HepG2 (cell line): Measurements from ENCODE around the gene UCK2. TPM values are rescaled to one million over a fixed set of nuclear protein-coding genes. Genes with fewer than 3 reads are reported as not detected.

Experiments
- ARNT ChIP-seq: fragments of 450-650 bp; IDR thresholded peaks from 2 replicates; pipeline ENCODE4 v1.6.1; 2017
- CSRNP2 ChIP-seq: sonication (generic); formaldehyde crosslinking; conservative IDR thresholded peaks from 2 replicates; pipeline ENCODE4 v1.8.0; 2022; ENCODE audit warnings: low read depth, missing genetic modification reagents
- HDAC2 ChIP-seq: sonication (generic); formaldehyde crosslinking; IDR thresholded peaks from 2 replicates; pipeline ENCODE4 v1.4.0; 2020; ENCODE audit warnings: missing genetic modification reagents
- HHEX ChIP-seq: IDR thresholded peaks from 2 replicates; pipeline ENCODE4 v1.6.1; 2016; ENCODE audit warnings: control low read depth
- PHF5A ChIP-seq: IDR thresholded peaks from one replicate; pipeline ENCODE4 v1.6.1; 2018; ENCODE audit warnings: low read depth, missing genetic modification reagents; ENCODE audit not compliant: unreplicated experiment
- RFXAP ChIP-seq: sonication (generic); formaldehyde crosslinking; IDR thresholded peaks from 2 replicates; pipeline ENCODE4 v1.4.0; 2020; ENCODE audit warnings: missing genetic modification reagents, borderline replicate concordance
- XRCC5 ChIP-seq: fragments of 200-400 bp; formaldehyde crosslinking; optimal IDR thresholded peaks from 2 replicates; pipeline ENCODE3; 2017; ENCODE audit warnings: mild to moderate bottlenecking, low read length
- ZBTB7B ChIP-seq: sonication (generic); formaldehyde crosslinking; IDR thresholded peaks from 2 replicates; pipeline ENCODE4 v1.4.0; 2020; ENCODE audit warnings: missing genetic modification reagents
- ZNF10 ChIP-seq: sonication (generic); formaldehyde crosslinking; IDR thresholded peaks from 2 replicates; pipeline ENCODE4 v1.4.0; 2020; ENCODE audit warnings: mild to moderate bottlenecking, low read depth, missing genetic modification reagents, borderline replicate concordance
- ZNF264 ChIP-seq: sonication (generic); formaldehyde crosslinking; IDR thresholded peaks from 2 replicates; pipeline ENCODE4 v1.4.0; 2020; ENCODE audit warnings: missing genetic modification reagents
- ZNF280B ChIP-seq: sonication (generic); formaldehyde crosslinking; IDR thresholded peaks from 2 replicates; pipeline ENCODE4 v1.5.0; 2020; ENCODE audit warnings: missing genetic modification reagents, mild to moderate bottlenecking, borderline replicate concordance
- ZNF550 ChIP-seq: sonication (generic); formaldehyde crosslinking; IDR thresholded peaks from 2 replicates; pipeline ENCODE4 v1.4.0; 2020; ENCODE audit warnings: mild to moderate bottlenecking, missing genetic modification reagents, borderline replicate concordance
- ZNF572 ChIP-seq: sonication (generic); formaldehyde crosslinking; IDR thresholded peaks from 2 replicates; pipeline ENCODE4 v1.5.1; 2020; ENCODE audit warnings: mild to moderate bottlenecking, missing genetic modification reagents
- ZNF660 ChIP-seq: sonication (generic); formaldehyde crosslinking; IDR thresholded peaks from 2 replicates; pipeline ENCODE4 v1.5.1; 2020; ENCODE audit warnings: mild to moderate bottlenecking, low read depth, missing genetic modification reagents, borderline replicate concordance
- ZNF75D ChIP-seq: sonication (generic); formaldehyde crosslinking; IDR thresholded peaks from 2 replicates; pipeline ENCODE4 v1.8.1; 2023; ENCODE audit warnings: missing genetic modification reagents, mild to moderate bottlenecking, borderline replicate concordance
- ZNF839 ChIP-seq: sonication (generic); formaldehyde crosslinking; IDR thresholded peaks from 2 replicates; pipeline ENCODE4 v1.4.0; 2020; ENCODE audit warnings: missing genetic modification reagents, mild to moderate bottlenecking, borderline replicate concordance
- ZUFSP ChIP-seq: sonication (generic); formaldehyde crosslinking; IDR thresholded peaks from 2 replicates; pipeline ENCODE4 v1.9.0; 2021; ENCODE audit warnings: missing genetic modification reagents, mild to moderate bottlenecking, borderline replicate concordance
- polyA plus RNA-seq, 8 experiments: library from polyadenylated mRNA; depleted of rRNA in 3 of 8; stranded (reverse) in 7 of 8; unstranded in 1 of 8; fragments of >200 nt; fragmentation: Illumina TruSeq in 4 of 8; extraction: Trizol in 4 of 8; gene quantifications; 2 replicates each; pipeline versions ENCODE4 v1.2.1 to v1.2.3, GENCODE V29; 2011 to 2016; ENCODE audit warnings: low read depth in 4 of 8, missing spikeins in 1 of 8, mixed read lengths in 1 of 8; ENCODE audit not compliant: insufficient read depth in 1 of 8
- total RNA-seq, 5 experiments: library from RNA; depleted of rRNA; stranded (reverse); fragments of >200 nt; fragmentation: Illumina TruSeq; extraction: Trizol; gene quantifications; 2 replicates each; pipeline ENCODE4 v1.2.3, GENCODE V29; 2016; ENCODE audit warnings: low read depth in 1 of 5
- TF ChIP-seq, protein P1 (sequence below): sonication (generic); formaldehyde crosslinking; IDR thresholded peaks from 2 replicates; pipeline ENCODE4 v1.4.0; 2020; ENCODE audit warnings: missing genetic modification reagents
- TF ChIP-seq, protein P2 (sequence below): sonication (generic); formaldehyde crosslinking; IDR thresholded peaks from 2 replicates; pipeline ENCODE4 v1.4.0; 2020; ENCODE audit warnings: missing genetic modification reagents, borderline replicate concordance

The UCK2 gene
- total and polyA plus RNA-seq, 2 of the 13 experiments (the other 11 are each of a cell fraction or from before 2014, with no cell fraction given) = 64.3 to 78.0 TPM

DNA sequence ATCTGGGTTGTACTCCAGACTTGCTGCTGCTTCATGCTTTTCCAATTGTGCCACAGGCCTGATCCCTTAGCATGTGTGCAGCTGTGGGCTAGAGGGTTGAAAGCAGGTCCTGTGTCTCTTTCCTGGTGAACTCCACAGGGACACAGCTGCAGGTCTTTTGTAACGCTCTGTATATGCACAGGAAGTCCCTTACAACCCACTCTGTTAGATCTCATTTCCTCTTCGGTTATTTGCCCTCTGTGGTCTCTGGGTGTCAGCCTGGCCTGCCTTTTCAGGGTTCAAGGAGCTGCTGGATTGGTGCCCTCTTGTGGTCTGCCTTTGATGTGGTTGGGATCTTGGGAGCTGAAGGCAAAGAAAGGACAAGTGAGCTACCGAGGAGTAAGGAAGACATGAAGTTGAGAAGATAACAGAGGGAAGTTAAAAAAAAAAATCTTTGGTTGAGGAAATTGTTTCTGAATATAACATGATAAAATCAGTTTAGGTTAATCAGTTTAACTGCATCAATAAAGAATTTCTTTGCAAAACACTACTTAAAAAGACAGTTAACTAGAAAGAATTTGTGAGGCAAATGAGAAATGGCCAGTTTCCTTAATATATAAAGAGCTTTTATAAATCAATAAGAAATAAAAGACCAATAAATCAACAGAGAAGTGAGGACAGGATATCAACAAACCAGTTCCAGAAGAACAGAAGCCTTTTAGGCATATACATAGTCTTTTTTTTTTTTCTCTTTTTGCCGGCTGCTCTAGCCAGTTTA lies 44.1 kb downstream of the UCK2 start (continued):
- TF ChIP-seq RFXAP (CRISPR knock-in tag) (no peak), ZNF10 (CRISPR knock-in tag) (no peak), HHEX (CRISPR knock-in tag) (no peak), ZNF280B (CRISPR knock-in tag) (no peak), ZUFSP (CRISPR knock-in tag) (no peak), HDAC2 (CRISPR knock-in tag) (peak; percentile 72), ZBTB7B (CRISPR knock-in tag) (no peak; the same call in 1 of the 2 replicates), CSRNP2 (CRISPR knock-in tag) (no peak), ZNF839 (CRISPR knock-in tag) (no peak), XRCC5 (peak; percentile 76), ZNF572 (peak; percentile 92; the same call in 1 of the 2 replicates), ZNF550 (CRISPR knock-in tag) (no peak), ZNF75D (CRISPR knock-in tag) (no peak), ARNT (no peak), ZNF264 (CRISPR knock-in tag) (no peak), PHF5A (CRISPR knock-in tag) (peak; percentile 39), ZNF660 (CRISPR knock-in tag) (no peak)
- TF ChIP-seq, protein P1, sequence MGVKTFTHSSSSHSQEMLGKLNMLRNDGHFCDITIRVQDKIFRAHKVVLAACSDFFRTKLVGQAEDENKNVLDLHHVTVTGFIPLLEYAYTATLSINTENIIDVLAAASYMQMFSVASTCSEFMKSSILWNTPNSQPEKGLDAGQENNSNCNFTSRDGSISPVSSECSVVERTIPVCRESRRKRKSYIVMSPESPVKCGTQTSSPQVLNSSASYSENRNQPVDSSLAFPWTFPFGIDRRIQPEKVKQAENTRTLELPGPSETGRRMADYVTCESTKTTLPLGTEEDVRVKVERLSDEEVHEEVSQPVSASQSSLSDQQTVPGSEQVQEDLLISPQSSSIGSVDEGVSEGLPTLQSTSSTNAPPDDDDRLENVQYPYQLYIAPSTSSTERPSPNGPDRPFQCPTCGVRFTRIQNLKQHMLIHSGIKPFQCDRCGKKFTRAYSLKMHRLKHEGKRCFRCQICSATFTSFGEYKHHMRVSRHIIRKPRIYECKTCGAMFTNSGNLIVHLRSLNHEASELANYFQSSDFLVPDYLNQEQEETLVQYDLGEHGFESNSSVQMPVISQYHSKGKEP (CRISPR knock-in tag) = no peak
- TF ChIP-seq, protein P2, sequence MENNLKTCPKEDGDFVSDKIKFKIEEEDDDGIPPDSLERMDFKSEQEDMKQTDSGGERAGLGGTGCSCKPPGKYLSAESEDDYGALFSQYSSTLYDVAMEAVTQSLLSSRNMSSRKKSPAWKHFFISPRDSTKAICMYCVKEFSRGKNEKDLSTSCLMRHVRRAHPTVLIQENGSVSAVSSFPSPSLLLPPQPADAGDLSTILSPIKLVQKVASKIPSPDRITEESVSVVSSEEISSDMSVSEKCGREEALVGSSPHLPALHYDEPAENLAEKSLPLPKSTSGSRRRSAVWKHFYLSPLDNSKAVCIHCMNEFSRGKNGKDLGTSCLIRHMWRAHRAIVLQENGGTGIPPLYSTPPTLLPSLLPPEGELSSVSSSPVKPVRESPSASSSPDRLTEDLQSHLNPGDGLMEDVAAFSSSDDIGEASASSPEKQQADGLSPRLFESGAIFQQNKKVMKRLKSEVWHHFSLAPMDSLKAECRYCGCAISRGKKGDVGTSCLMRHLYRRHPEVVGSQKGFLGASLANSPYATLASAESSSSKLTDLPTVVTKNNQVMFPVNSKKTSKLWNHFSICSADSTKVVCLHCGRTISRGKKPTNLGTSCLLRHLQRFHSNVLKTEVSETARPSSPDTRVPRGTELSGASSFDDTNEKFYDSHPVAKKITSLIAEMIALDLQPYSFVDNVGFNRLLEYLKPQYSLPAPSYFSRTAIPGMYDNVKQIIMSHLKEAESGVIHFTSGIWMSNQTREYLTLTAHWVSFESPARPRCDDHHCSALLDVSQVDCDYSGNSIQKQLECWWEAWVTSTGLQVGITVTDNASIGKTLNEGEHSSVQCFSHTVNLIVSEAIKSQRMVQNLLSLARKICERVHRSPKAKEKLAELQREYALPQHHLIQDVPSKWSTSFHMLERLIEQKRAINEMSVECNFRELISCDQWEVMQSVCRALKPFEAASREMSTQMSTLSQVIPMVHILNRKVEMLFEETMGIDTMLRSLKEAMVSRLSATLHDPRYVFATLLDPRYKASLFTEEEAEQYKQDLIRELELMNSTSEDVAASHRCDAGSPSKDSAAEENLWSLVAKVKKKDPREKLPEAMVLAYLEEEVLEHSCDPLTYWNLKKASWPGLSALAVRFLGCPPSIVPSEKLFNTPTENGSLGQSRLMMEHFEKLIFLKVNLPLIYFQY (CRISPR knock-in tag) = 0 out of 2 replicates have a peak, but pooled peaks have one; percentile 59
